ENCODE data around the gene TRAP1.

DNA sequence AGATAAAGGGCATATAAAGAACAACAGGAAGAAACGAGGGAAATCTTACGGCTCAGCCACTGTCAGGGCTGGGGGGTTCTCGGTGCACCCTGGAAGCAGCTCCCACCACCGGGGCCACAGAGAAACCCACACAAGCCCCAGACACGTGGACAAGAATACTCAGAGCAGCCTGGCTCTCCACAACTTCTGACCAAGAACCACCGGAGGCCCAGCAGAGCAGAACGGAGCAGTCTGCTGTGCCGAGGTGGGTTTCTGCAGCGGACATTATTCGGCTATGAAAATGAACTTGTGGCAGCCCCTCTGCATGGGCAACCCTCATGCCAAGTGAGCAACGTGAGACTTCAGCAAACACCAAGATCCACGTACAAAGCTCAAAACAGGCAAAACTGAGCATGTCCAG, 56.0 kb downstream of the TRAP1 start:
- TF ChIP-seq POLR2A (IDR thresholded peaks at IDR 0.05) = no peak
- TF ChIP-seq, protein P1, sequence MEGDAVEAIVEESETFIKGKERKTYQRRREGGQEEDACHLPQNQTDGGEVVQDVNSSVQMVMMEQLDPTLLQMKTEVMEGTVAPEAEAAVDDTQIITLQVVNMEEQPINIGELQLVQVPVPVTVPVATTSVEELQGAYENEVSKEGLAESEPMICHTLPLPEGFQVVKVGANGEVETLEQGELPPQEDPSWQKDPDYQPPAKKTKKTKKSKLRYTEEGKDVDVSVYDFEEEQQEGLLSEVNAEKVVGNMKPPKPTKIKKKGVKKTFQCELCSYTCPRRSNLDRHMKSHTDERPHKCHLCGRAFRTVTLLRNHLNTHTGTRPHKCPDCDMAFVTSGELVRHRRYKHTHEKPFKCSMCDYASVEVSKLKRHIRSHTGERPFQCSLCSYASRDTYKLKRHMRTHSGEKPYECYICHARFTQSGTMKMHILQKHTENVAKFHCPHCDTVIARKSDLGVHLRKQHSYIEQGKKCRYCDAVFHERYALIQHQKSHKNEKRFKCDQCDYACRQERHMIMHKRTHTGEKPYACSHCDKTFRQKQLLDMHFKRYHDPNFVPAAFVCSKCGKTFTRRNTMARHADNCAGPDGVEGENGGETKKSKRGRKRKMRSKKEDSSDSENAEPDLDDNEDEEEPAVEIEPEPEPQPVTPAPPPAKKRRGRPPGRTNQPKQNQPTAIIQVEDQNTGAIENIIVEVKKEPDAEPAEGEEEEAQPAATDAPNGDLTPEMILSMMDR (IDR thresholded peaks at IDR 0.05 in 8 of 11, conservative IDR thresholded peaks at IDR 0.05 in 3 of 11) = no peak
